K562 (cell line): ENCODE measurements around the gene ZNF214.

ENCODE experiments used
- JUN ChIP-seq, 2 experiments: sonication (generic) in 1 of 2; formaldehyde crosslinking in 1 of 2; IDR thresholded peaks; 2 replicates each; pipeline versions ENCODE4 v1.6.1 to v1.8.0; 2012 to 2022; ENCODE audit warnings: borderline replicate concordance in 2 of 2, mild to moderate bottlenecking in 2 of 2, improper control_type of control experiment in 1 of 2, low read depth in 1 of 2, low read length in 1 of 2, missing genetic modification reagents in 1 of 2
- REST ChIP-seq, 2 experiments: fragments of 450-650 bp; formaldehyde crosslinking in 1 of 2; IDR thresholded peaks; 2 replicates each; pipeline versions ENCODE4 v1.4.0 to v1.6.1; 2014 to 2020; ENCODE audit warnings: mild to moderate bottlenecking in 2 of 2, borderline replicate concordance in 1 of 2, low read depth in 1 of 2
- SIX5 ChIP-seq, 2 experiments: IDR thresholded peaks; 2 replicates each; pipeline ENCODE4 v1.6.1; 2011; ENCODE audit warnings: low read length in 2 of 2, borderline replicate concordance in 1 of 2, low read depth in 1 of 2, mild to moderate bottlenecking in 1 of 2, moderate library complexity in 1 of 2; ENCODE audit not compliant: insufficient read depth in 1 of 2

GRCh38 chr11:7020183-7020917 lies at the start of gene ZNF214, which contains the start of gene NLRP14:
- TF ChIP-seq REST (IDR thresholded peaks at IDR 0.05; ENCODE audit: borderline replicate concordance) (no peak), REST (CRISPR knock-in tag; IDR thresholded peaks at IDR 0.05; ENCODE audit: low read depth) (no peak), JUN (IDR thresholded peaks at IDR 0.05; ENCODE audit: borderline replicate concordance, low read depth, low read length) (no peak), JUN (CRISPR knock-in tag; IDR thresholded peaks at IDR 0.05; ENCODE audit: borderline replicate concordance) (no peak), SIX5 (IDR thresholded peaks at IDR 0.05; ENCODE audit: borderline replicate concordance in 1 of 2, insufficient read depth in 1 of 2, low read depth in 1 of 2, low read length in 2 of 2) (no peak)
